ENCODE measurements around the gene P2RY11. TPM values are rescaled to one million over a fixed set of nuclear protein-coding genes. Genes with fewer than 3 reads are reported as not detected.
A peak's percentile ranks its signal among the peaks of the same experiment; 100 is the strongest.

Gene P2RY11
- total RNA-seq, 1 experiment from 2014 or later, result 43.8 TPM

GRCh38 chr19:10120538-10121189, 9.2 kb downstream of the P2RY11 start:
- H3K36me3 ChIP-seq (ENCODE audit: control insufficient read depth in 1 of 2, insufficient read depth in 2 of 2, low read length in 2 of 2), result peaks cover 9 to 14% of the 10 kb centered on the region in 2 experiments; a peak in 2 of 4 replicates
- DNase-seq (ENCODE audit: low read depth, low spot score) (no peak), ATAC-seq (no peak)
- TF ChIP-seq CBX3 (IDR thresholded peaks at IDR 0.05; ENCODE audit: low read depth), result no peak
- no peak for TF ChIP-seq EGR1 (IDR thresholded peaks at IDR 0.05; ENCODE audit: low read depth)
- TF ChIP-seq, protein P1, sequence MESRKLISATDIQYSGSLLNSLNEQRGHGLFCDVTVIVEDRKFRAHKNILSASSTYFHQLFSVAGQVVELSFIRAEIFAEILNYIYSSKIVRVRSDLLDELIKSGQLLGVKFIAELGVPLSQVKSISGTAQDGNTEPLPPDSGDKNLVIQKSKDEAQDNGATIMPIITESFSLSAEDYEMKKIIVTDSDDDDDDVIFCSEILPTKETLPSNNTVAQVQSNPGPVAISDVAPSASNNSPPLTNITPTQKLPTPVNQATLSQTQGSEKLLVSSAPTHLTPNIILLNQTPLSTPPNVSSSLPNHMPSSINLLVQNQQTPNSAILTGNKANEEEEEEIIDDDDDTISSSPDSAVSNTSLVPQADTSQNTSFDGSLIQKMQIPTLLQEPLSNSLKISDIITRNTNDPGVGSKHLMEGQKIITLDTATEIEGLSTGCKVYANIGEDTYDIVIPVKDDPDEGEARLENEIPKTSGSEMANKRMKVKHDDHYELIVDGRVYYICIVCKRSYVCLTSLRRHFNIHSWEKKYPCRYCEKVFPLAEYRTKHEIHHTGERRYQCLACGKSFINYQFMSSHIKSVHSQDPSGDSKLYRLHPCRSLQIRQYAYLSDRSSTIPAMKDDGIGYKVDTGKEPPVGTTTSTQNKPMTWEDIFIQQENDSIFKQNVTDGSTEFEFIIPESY (IDR thresholded peaks at IDR 0.05; ENCODE audit: extremely low read depth, insufficient replicate concordance, low read length), result no peak
- no peak for TF ChIP-seq ATF3 (IDR thresholded peaks at IDR 0.05)
- TF ChIP-seq SIN3A (IDR thresholded peaks at IDR 0.05; ENCODE audit: low read depth), result no peak
- no peak for TF ChIP-seq ZFX (IDR thresholded peaks at IDR 0.05)
- TF ChIP-seq POLR2AphosphoS5 (IDR thresholded peaks at IDR 0.05; ENCODE audit: low read depth, low read length), result no peak
- no peak for TF ChIP-seq POLR2A (IDR thresholded peaks at IDR 0.05; ENCODE audit: borderline replicate concordance, extremely low read depth, insufficient read depth, insufficient read length)
- TF ChIP-seq SRF (IDR thresholded peaks at IDR 0.05; ENCODE audit: low read depth), result no peak
- TF ChIP-seq, protein P2, sequence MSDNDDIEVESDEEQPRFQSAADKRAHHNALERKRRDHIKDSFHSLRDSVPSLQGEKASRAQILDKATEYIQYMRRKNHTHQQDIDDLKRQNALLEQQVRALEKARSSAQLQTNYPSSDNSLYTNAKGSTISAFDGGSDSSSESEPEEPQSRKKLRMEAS (IDR thresholded peaks at IDR 0.05), result no peak
- no peak for TF ChIP-seq RAD21 (IDR thresholded peaks at IDR 0.05; ENCODE audit: low read depth)
- TF ChIP-seq EZH2phosphoT487 (IDR thresholded peaks at IDR 0.05; ENCODE audit: borderline replicate concordance), result no peak
- no peak for TF ChIP-seq CTCF (IDR thresholded peaks at IDR 0.05 in 2 of 3, conservative IDR thresholded peaks at IDR 0.05 in 1 of 3; ENCODE audit: borderline replicate concordance in 1 of 3, insufficient read depth in 1 of 3, low read depth in 2 of 3, low read length in 2 of 3)
- no peak for TF ChIP-seq JUND (IDR thresholded peaks at IDR 0.05)
- TF ChIP-seq TCF7L2 (IDR thresholded peaks at IDR 0.05; ENCODE audit: borderline replicate concordance, extremely low read depth, insufficient read depth, insufficient read length), result no peak
- H3K79me2 ChIP-seq (ENCODE audit: insufficient read depth, low read length), result peaks cover 30% of the 10 kb centered on the region
- ChIA-PET POLR2A (no interaction called here), CTCF (interaction anchor here (0.6 to 1.3 kb wide), 4 partner anchors 9 to 138 kb away, joined by 3 to 4 read pairs (median 4); partner anchors contain the start of gene P2RY11), RAD21 (ENCODE audit: low non-redundant PET in 1 of 2, low total read pairs in 2 of 2, uncharacterized antibody in 2 of 2, unreplicated experiment in 2 of 2) (interaction anchor here in 1 of 2 experiments (1.3 kb wide), 1 partner anchor 130 kb away, joined by 5 read pairs; no protein-coding TSS in a partner anchor)
- no peak overlapping the region for H3K4me3 ChIP-seq (replicated peaks in 1 of 2; ENCODE audit: low read depth in 1 of 2, low read length in 2 of 2)
- H3K27me3 ChIP-seq (ENCODE audit: insufficient read depth, low read length), result no peaks in the 10 kb centered on the region
- H3K4me2 ChIP-seq (ENCODE audit: low read length), result peak overlapping the region; percentile 98
- intact Hi-C loops (cut with micrococcal nuclease), result loop anchor here (2.0 kb wide), 1 partner anchor 130 kb away; no protein-coding TSS in a partner anchor
- no peak overlapping the region for H3K27ac ChIP-seq (ENCODE audit: low read depth, low read length)
- H3K9ac ChIP-seq (ENCODE audit: low read length), result no peak overlapping the region
- H2AFZ ChIP-seq (ENCODE audit: low read depth, low read length, poor library complexity, severe bottlenecking), result no peak overlapping the region
- no peaks in the 10 kb centered on the region for H3K9me2 ChIP-seq (ENCODE audit: insufficient read depth)
- no peaks in the 10 kb centered on the region for H3K9me3 ChIP-seq (ENCODE audit: control insufficient read depth in 1 of 2, insufficient read depth in 1 of 2, low read depth in 1 of 2, low read length in 2 of 2)
- H4K20me1 ChIP-seq (ENCODE audit: insufficient read depth), result no peaks in the 10 kb centered on the region
- BruUV-seq (replicated peaks), result no TSS peak
- H3K4me1 ChIP-seq (ENCODE audit: control insufficient read depth in 1 of 2, insufficient read depth in 2 of 2, low read length in 2 of 2), result peaks cover 5 to 16% of the 10 kb centered on the region in 2 experiments
